PC-3 (cell line): ENCODE results near the gene LILRB2. TPM values are rescaled to one million over a fixed set of nuclear protein-coding genes. Genes with fewer than 3 reads are reported as not detected.
"Not testable (repeated sequence)": the region's sequence is repeated elsewhere in the genome, so short reads cannot be mapped to it uniquely, and the experiment has no call there.

ENCODE experiments used
- ATAC-seq: fragments of 200-7000 bp; cut with Tn5 transposase; 2 replicates; pipeline ENCODE4 v1.9.1; 2020; ENCODE audit warnings: mild to moderate bottlenecking, moderate library complexity
- BruUV-seq: library from RNA; stranded (reverse); fragments of 400-500 nt; replicated peaks from 2 replicates; lab custom pipeline; 2021; lab: Mats Ljungman, UMichigan
- CTCF ChIA-PET: fragments of 300-600 bp; sonication (Branson Sonifier 250); formaldehyde crosslinking; loops from one replicate; lab custom pipeline; 2022; ENCODE audit warnings: antibody characterized with exemption; lab: Charles Lee
- POLR2A ChIA-PET: fragments of 300-600 bp; sonication (Branson Sonifier 250); formaldehyde crosslinking; loops from one replicate; lab custom pipeline; 2022; ENCODE audit warnings: antibody characterized with exemption; ENCODE audit not compliant: unreplicated experiment; lab: Charles Lee
- DNase-seq: peaks from one replicate; pipeline ENCODE4 v3.0.0-alpha.2; 2015
- H2AFZ ChIP-seq: fragments of 300-600 bp; sonication (generic); 2 replicates; pipeline ENCODE4 v1.6.0; 2016; ENCODE audit warnings: antibody characterized with exemption, low read length
- H3F3A ChIP-seq: fragments of 300-600 bp; sonication (generic); one replicate; pipeline ENCODE4 v1.6.0; 2017; ENCODE audit warnings: antibody characterized with exemption, low read length, control low read depth, mild to moderate bottlenecking; ENCODE audit not compliant: unreplicated experiment
- H3K27ac ChIP-seq: fragments of 300-600 bp; sonication (generic); 2 replicates; pipeline ENCODE4 v1.5.1; 2016; ENCODE audit warnings: mild to moderate bottlenecking, low read length
- H3K27me3 ChIP-seq: fragments of 300-600 bp; sonication (generic); 2 replicates; pipeline ENCODE4 v1.6.1; 2016; ENCODE audit warnings: low read length, mixed read lengths
- H3K36me3 ChIP-seq: fragments of 300-600 bp; sonication (generic); 2 replicates; pipeline ENCODE4 v1.6.1; 2016; ENCODE audit warnings: low read depth, mixed run types, low read length, mixed read lengths
- H3K4me1 ChIP-seq: fragments of 300-600 bp; sonication (generic); 2 replicates; pipeline ENCODE4 v1.5.1; 2016; ENCODE audit warnings: low read length; ENCODE audit not compliant: insufficient read depth
- H3K4me2 ChIP-seq: fragments of 300-600 bp; sonication (generic); 2 replicates; pipeline ENCODE4 v1.6.0; 2016; ENCODE audit warnings: low read length
- H3K4me3 ChIP-seq: fragments of 300-600 bp; sonication (generic); 2 replicates; pipeline ENCODE4 v1.5.1; 2016; ENCODE audit warnings: mild to moderate bottlenecking, low read length, mixed read lengths
- H3K79me2 ChIP-seq: fragments of 300-600 bp; sonication (generic); 2 replicates; pipeline ENCODE4 v1.6.1; 2017; ENCODE audit warnings: low read length, mixed read lengths
- H3K9ac ChIP-seq: fragments of 300-600 bp; sonication (generic); 2 replicates; pipeline ENCODE4 v1.6.0; 2016; ENCODE audit warnings: mild to moderate bottlenecking, low read length
- H3K9me2 ChIP-seq: fragments of 300-600 bp; sonication (generic); replicated peaks from 2 replicates; pipeline ENCODE4 v1.6.1; 2016; ENCODE audit warnings: mixed run types, low read length, mixed read lengths
- H3K9me3 ChIP-seq: fragments of 300-600 bp; sonication (generic); 2 replicates; pipeline ENCODE4 v1.6.1; 2016; ENCODE audit warnings: low read length, mixed read lengths
- H4K20me1 ChIP-seq: fragments of 300-600 bp; sonication (generic); 2 replicates; pipeline ENCODE4 v1.6.1; 2016; ENCODE audit warnings: low read length, mixed read lengths
- EZH2 ChIP-seq: fragments of 300-600 bp; sonication (generic); IDR thresholded peaks from one replicate; pipeline ENCODE4 v1.6.1; 2017; ENCODE audit warnings: antibody characterized with exemption, mild to moderate bottlenecking, low read length; ENCODE audit not compliant: unreplicated experiment
- EZH2phosphoT487 ChIP-seq: fragments of 300-600 bp; sonication (generic); IDR thresholded peaks from 2 replicates; pipeline ENCODE4 v1.6.1; 2018; ENCODE audit warnings: mild to moderate bottlenecking, antibody characterized with exemption, low read length, borderline replicate concordance
- intact Hi-C: fragments of 100-400 bp; cut with micrococcal nuclease; formaldehyde crosslinking; loops from 2 replicates; pipeline ENCODE4 v1.9.0; 2023
- total RNA-seq: library from RNA; depleted of rRNA; stranded (reverse); fragments of >200 nt; gene quantifications from 2 replicates; pipeline ENCODE4 v1.2.3, GENCODE V29; 2014
- TF ChIP-seq, protein P1 (sequence below): fragments of 300-600 bp; sonication (generic); conservative IDR thresholded peaks from 2 replicates; pipeline ENCODE4 v1.5.1; 2017; ENCODE audit warnings: antibody characterized with exemption, low read depth, mild to moderate bottlenecking, low read length

LILRB2 gene
- total RNA-seq, 1 experiment from 2014 or later: not detected

DNA sequence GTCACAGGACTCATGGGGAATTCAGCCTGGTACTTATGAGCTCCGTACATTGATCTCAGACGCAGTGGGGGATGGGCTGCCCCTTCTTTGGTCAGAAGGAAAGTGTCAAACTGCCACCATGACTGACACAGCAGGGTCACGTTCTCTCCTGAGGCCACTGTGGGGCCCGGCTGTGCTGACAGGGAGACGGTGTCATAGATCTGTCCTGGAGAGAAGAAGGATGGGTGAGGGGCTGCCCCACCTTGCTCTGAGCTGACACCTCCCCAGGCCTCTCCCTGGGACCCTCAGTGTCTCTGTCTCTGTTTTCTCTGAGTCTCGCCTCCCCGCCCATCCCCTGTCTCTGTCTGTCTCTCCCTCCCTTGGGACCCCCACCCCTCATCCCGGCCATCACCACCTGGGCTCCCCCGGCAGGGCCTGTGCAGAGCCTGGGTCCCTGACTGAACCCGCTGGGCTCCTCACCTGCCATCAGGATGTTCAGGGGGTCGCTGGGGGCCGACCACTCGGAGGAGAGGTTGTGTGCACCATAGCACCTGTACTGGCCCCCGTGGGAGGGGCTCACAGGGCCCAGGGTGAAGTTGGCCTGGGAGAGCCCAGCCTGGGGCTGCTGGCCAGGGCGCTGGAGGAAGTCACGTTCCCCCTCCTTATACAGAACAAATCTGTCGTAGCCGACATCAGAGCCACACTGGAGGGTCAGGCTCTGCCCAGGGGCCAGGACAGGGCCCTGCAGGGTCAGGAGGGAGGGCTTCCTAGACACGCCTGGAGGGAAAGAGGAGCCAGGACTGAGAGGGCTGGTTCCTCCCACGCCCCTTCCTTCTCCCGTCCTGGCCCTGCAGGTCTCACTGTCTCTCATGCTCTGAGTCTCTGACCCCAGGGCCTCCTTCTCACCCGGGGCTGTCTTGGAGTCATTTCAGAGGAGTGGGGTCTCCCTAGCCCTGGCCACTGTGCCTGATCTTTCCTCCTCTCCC lies 40.3 kb downstream of the LILRB2 start:
- H3K27ac ChIP-seq, BruUV-seq, H3K4me3 ChIP-seq, POLR2A ChIA-PET, ATAC-seq, H3K4me1 ChIP-seq, DNase-seq, H3K4me2 ChIP-seq, intact Hi-C loops, H3K79me2 ChIP-seq, H3K9me2 ChIP-seq, H4K20me1 ChIP-seq, H3F3A ChIP-seq, H3K9ac ChIP-seq, H3K36me3 ChIP-seq, H2AFZ ChIP-seq, CTCF ChIA-PET, H3K9me3 ChIP-seq: not testable (repeated sequence)
- peaks cover 16% of the 10 kb centered on the region; the same call in 1 of the 2 replicates for H3K27me3 ChIP-seq

DNA sequence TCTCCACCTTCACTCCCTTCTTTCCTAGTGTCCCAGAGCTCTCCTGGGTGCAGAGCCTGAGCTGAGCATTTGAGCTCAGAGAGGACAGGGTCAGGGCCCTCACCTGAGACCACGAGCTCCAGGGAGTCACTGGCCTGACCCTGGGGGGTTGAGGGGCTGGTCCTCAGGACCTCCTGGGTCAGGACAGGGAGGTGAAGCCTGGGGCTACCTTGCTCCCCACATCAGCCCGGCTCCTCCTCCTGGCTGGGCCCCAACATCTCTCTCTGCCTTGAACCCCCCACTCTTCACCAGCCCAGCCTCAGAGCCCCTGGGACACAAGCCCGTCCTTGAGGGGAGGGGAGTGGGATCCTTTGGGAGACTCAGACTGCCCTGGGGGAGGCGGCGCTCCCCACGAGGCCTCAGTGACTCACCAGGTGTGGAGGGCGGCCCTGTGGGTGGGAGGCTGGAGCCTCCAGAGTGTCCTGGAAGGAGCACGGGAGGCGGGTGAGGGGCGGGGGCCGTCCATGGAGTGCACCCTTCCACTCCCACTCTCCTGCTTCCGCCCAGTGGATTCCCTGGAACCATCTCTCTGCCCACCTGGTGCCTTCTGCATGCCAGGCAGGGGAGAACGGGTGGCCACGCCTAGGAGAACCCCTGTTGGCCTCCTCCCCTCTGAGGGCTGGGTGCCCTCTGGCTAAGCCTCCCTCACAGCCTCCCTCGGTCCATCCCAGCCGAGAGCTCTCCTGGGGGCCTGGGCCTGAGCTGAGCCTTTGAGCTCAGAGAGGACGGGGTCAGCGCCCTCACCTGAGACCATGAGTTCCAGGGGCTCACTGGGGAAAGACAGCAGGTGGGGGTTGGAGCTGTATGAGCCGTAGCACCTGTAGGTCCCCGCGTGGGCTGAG lies 41.2 kb downstream of the LILRB2 start:
- BruUV-seq, H3K4me1 ChIP-seq, H3K4me3 ChIP-seq, H3K9me2 ChIP-seq, H3K4me2 ChIP-seq, H3F3A ChIP-seq, H3K9me3 ChIP-seq, POLR2A ChIA-PET, H3K9ac ChIP-seq, H4K20me1 ChIP-seq, CTCF ChIA-PET, H3K36me3 ChIP-seq, DNase-seq, H3K79me2 ChIP-seq, H3K27ac ChIP-seq, H2AFZ ChIP-seq: not testable (repeated sequence)
- peak; percentile 26; the same call in 1 of the 2 replicates for ATAC-seq
- H3K27me3 ChIP-seq: peaks cover 16% of the 10 kb centered on the region; the same call in 1 of the 2 replicates
- intact Hi-C loops: loop anchor here (10.0 kb wide), 1 partner anchor 435 kb away; no protein-coding TSS in a partner anchor

DNA sequence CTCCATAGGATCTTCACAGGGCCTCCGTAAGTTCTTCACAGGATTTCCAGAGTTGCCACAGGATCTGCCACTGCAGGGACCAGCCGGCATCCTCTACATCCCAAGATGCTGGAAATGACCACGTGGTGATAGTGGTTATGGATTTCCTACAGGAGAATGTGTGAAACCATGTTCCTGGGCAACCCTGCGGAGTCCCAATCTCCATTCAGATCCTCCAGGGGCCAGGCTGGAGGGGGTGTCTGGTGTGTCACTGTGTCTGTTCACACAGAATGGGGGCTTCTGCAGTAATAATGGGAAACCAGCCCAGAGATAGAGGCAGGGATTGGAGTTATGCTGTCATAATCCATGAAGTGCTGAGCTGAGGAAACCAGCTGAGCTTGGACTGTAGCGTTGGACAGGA lies 47.0 kb downstream of the LILRB2 start:
- Histone ChIP-seq H3K27me3 (peaks cover 16% of the 10 kb centered on the region; the same call in 1 of the 2 replicates), H3K4me3 (no peak overlapping the region), H3K36me3 (no peaks in the 10 kb centered on the region), H3K4me1 (peaks cover 8% of the 10 kb centered on the region), H4K20me1 (no peaks in the 10 kb centered on the region), H3K27ac (no peak overlapping the region), H3F3A (no peaks in the 10 kb centered on the region), H3K9me3 (no peaks in the 10 kb centered on the region), H3K4me2 (no peak overlapping the region), H3K9ac (no peak overlapping the region), H3K79me2 (no peaks in the 10 kb centered on the region), H2AFZ (no peak overlapping the region), H3K9me2 (no peaks in the 10 kb centered on the region)
- ChIA-PET CTCF (interaction anchor here (0.6 kb wide), 1 partner anchor 376 kb away, joined by 5 read pairs; no protein-coding TSS in a partner anchor), POLR2A (no interaction called here)
- BruUV-seq: no TSS peak
- intact Hi-C loops: loop anchor here (10.0 kb wide), 1 partner anchor 429 kb away; no protein-coding TSS in a partner anchor
- no peak for ATAC-seq
- DNase-seq: no peak
- TF ChIP-seq, protein P1, sequence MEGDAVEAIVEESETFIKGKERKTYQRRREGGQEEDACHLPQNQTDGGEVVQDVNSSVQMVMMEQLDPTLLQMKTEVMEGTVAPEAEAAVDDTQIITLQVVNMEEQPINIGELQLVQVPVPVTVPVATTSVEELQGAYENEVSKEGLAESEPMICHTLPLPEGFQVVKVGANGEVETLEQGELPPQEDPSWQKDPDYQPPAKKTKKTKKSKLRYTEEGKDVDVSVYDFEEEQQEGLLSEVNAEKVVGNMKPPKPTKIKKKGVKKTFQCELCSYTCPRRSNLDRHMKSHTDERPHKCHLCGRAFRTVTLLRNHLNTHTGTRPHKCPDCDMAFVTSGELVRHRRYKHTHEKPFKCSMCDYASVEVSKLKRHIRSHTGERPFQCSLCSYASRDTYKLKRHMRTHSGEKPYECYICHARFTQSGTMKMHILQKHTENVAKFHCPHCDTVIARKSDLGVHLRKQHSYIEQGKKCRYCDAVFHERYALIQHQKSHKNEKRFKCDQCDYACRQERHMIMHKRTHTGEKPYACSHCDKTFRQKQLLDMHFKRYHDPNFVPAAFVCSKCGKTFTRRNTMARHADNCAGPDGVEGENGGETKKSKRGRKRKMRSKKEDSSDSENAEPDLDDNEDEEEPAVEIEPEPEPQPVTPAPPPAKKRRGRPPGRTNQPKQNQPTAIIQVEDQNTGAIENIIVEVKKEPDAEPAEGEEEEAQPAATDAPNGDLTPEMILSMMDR: no peak
- TF ChIP-seq EZH2 (no peak), EZH2phosphoT487 (no peak)
